Subcutaneous abdominal adipose tissue (tissue), 5 donors: ENCODE results near the gene CBLN4.

Source experiments
- H3K27ac ChIP-seq: one replicate; pipeline ENCODE4 v1.7.0; 2013; ENCODE audit warnings: low read depth, mild to moderate bottlenecking, inconsistent platforms, low read length, moderate library complexity
- H3K27me3 ChIP-seq, 5 donors: one replicate each; pipeline ENCODE4 v1.7.0; 2013; ENCODE audit warnings: low read length in 5 of 5, inconsistent platforms in 1 of 5; ENCODE audit not compliant: control insufficient read depth in 5 of 5, insufficient read depth in 4 of 5
- H3K36me3 ChIP-seq, 5 donors: one replicate each; pipeline ENCODE4 v1.7.0; 2013; ENCODE audit warnings: low read length in 5 of 5; ENCODE audit not compliant: control insufficient read depth in 5 of 5, insufficient read depth in 5 of 5
- H3K4me1 ChIP-seq, 5 donors: one replicate each; pipeline ENCODE4 v1.7.0; 2013; ENCODE audit warnings: low read length in 5 of 5, mild to moderate bottlenecking in 3 of 5, moderate library complexity in 1 of 5; ENCODE audit not compliant: control insufficient read depth in 5 of 5, insufficient read depth in 5 of 5
- H3K4me3 ChIP-seq, 5 donors: one replicate each; pipeline ENCODE4 v1.7.0; 2013; ENCODE audit warnings: low read length in 5 of 5, low read depth in 1 of 5
- H3K9ac ChIP-seq, 5 donors: one replicate each; pipeline ENCODE4 v1.7.0; 2013; ENCODE audit warnings: low read length in 5 of 5, mild to moderate bottlenecking in 4 of 5, moderate library complexity in 3 of 5
- H3K9me3 ChIP-seq, 5 donors: one replicate each; pipeline ENCODE4 v1.7.0; 2013; ENCODE audit warnings: low read length in 5 of 5; ENCODE audit not compliant: control insufficient read depth in 5 of 5
- donor health status: healthy.
- donor health status: healthy.
- donor health status: healthy.
- donor health status: healthy.
- donor health status: healthy.

CBLN4 gene

DNA sequence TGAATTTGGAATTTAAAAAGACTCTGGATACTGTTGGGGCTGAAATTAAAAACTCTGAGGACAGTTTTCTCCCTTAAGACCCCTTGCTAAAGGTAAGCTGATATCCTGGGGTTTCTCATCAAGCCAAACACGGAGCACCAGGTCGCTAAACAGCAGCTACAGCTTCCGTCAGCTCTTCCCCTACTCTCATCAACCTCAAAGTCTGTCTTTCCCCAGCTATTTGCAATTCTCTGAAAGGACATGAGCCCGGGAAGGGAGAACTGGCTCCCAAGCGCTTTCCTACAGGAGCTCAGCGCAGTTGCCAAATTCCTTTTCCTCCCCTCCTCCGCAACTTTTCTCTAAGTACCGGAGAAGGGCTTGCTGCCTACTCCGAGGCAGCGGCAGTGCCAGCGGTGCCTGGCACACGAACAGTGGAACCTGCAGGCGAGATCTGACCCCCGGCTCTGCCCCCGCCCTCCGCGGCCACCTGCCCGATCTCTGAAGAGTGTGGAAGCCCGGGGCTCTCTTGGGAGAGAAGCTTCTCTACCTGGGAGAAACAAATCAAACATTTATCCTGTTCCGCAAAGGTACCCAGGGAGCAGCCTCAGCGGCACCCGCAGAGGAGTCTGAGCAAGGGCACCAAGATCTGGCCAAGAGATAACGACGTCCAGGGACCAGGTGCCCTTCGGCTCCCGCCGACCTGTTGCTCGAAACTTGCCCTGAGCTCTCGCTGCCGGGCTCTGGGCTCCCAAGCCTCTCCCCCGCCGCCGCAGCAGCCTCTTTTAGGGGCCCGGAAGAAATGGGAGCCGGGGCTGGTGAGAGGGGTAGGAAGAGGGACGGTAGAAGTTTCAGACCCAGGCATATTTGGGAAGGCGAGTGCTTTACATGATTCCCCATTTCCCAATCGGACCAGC lies 2.2 kb downstream of the CBLN4 start:
- peaks cover 28 to 47% (median 45%) of the 10 kb centered on the region in 5 donors for H3K27me3 ChIP-seq
- H3K36me3 ChIP-seq = no peaks in the 10 kb centered on the region
- no peaks in the 10 kb centered on the region for H3K9me3 ChIP-seq
- H3K4me1 ChIP-seq = no peaks in the 10 kb centered on the region
- H3K27ac ChIP-seq = no peak overlapping the region
- no peak overlapping the region for H3K4me3 ChIP-seq
- H3K9ac ChIP-seq = no peak overlapping the region

- Histone ChIP-seq H3K36me3 (no peaks in the 10 kb centered on the region), H3K9ac (no peak overlapping the region), H3K27me3 (peaks cover 28 to 47% (median 36%) of the 10 kb centered on the region in 5 donors), H3K4me1 (no peaks in the 10 kb centered on the region), H3K4me3 (no peak overlapping the region), H3K27ac (no peak overlapping the region), H3K9me3 (no peaks in the 10 kb centered on the region)
Measured at GRCh38 chr20:56001890-56002289, 3.4 kb downstream of the CBLN4 start.

GRCh38 chr20:56001106-56001785 lies 4.1 kb downstream of the CBLN4 start:
- no peak overlapping the region for H3K27ac ChIP-seq
- H3K9me3 ChIP-seq = no peaks in the 10 kb centered on the region
- no peak overlapping the region for H3K4me3 ChIP-seq
- no peak overlapping the region for H3K9ac ChIP-seq
- H3K36me3 ChIP-seq = no peaks in the 10 kb centered on the region
- no peaks in the 10 kb centered on the region for H3K4me1 ChIP-seq
- H3K27me3 ChIP-seq = peaks cover 25 to 43% (median 36%) of the 10 kb centered on the region in 5 donors

- no peak overlapping the region for H3K9ac ChIP-seq
- H3K9me3 ChIP-seq = peaks cover 0 to 2% (median 0%) of the 10 kb centered on the region in 5 donors
- H3K27me3 ChIP-seq = no peaks in the 10 kb centered on the region
- H3K27ac ChIP-seq = no peak overlapping the region
- H3K36me3 ChIP-seq = no peaks in the 10 kb centered on the region
- H3K4me1 ChIP-seq = peaks cover 0 to 10% (median 0%) of the 10 kb centered on the region in 5 donors
- no peak overlapping the region for H3K4me3 ChIP-seq
Measured at GRCh38 chr20:55978550-55978949, 26.8 kb downstream of the CBLN4 start.

- no peaks in the 10 kb centered on the region for H3K27me3 ChIP-seq
Measured at GRCh38 chr20:55977690-55978459, 27.4 kb downstream of the CBLN4 start.

DNA sequence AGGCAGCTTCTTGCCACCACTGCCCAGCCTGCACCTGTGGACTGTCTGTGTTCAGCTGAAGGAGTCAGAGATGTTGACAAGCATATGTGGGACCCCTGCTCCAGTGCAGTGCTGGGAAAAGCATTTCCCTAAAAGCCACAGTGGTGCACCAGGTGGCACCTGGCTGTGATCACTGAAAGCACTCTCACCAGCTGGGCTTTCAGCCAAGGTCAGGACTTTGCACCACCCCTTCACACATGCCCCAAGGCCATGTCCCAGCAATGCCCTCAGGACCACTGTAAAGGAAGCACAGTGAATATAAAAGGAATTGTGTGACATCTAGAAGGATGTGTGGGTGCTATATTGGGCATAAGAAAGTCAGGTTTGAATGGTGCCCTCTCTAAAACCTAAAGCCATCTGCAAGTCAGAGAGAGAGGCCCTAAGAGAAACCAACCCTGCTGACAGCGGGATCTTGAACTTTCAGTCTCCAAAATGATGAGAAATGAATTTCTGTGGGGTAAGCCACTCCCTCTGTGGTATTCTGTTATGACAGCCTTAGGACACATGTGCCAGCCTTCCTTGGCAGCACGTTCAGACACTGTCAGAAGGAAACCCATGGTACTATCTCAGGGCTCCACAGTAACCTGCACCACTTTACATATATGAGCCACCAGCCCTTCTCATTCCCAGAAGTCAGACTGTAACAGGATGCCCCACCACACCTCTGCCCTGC lies 30.7 kb downstream of the CBLN4 start:
- no peak overlapping the region for H3K9ac ChIP-seq
- no peak overlapping the region for H3K4me3 ChIP-seq
- no peaks in the 10 kb centered on the region for H3K36me3 ChIP-seq
- no peaks in the 10 kb centered on the region for H3K27me3 ChIP-seq
- no peaks in the 10 kb centered on the region for H3K9me3 ChIP-seq
- H3K4me1 ChIP-seq = peaks cover 0 to 10% (median 0%) of the 10 kb centered on the region in 5 donors
- H3K27ac ChIP-seq = no peak overlapping the region

More at GRCh38 chr20:55977690-55978459, 27.4 kb downstream of the CBLN4 start:
- Histone ChIP-seq H3K27ac (no peak overlapping the region), H3K9ac (no peak overlapping the region), H3K9me3 (peaks cover 0 to 2% (median 0%) of the 10 kb centered on the region in 5 donors), H3K36me3 (no peaks in the 10 kb centered on the region), H3K4me1 (peaks cover 0 to 10% (median 0%) of the 10 kb centered on the region in 5 donors), H3K4me3 (no peak overlapping the region)

GRCh38 chr20:55964790-55965189 lies 40.5 kb downstream of the CBLN4 start:
- Histone ChIP-seq H3K27me3 (no peaks in the 10 kb centered on the region), H3K27ac (no peak overlapping the region), H3K9me3 (no peaks in the 10 kb centered on the region), H3K36me3 (no peaks in the 10 kb centered on the region), H3K4me1 (no peaks in the 10 kb centered on the region), H3K4me3 (no peak overlapping the region), H3K9ac (no peak overlapping the region)

GRCh38 chr20:55961376-55962330 lies 43.7 kb downstream of the CBLN4 start:
- Histone ChIP-seq H3K9ac (no peak overlapping the region), H3K36me3 (no peaks in the 10 kb centered on the region), H3K27me3 (no peaks in the 10 kb centered on the region), H3K9me3 (no peaks in the 10 kb centered on the region), H3K4me3 (no peak overlapping the region), H3K27ac (no peak overlapping the region), H3K4me1 (no peaks in the 10 kb centered on the region)

DNA sequence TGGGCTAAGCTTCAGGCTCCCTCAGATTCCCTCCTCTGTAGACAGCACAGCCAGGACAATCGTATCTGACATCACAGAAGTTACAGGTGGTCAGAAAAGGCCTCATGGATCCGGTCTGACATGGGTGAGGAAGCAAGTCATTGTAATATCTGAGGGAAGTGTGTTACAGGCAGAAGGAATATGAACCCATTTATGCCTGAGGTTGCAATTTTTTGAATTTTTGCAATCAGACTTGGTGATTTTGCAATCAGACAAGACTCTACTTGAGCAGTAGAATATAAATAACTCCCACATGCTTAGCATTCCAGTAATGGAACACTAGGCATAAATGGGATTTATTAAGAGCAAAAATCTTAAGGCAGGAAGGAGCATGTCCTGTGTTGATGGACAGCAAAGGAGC lies 52.1 kb downstream of the CBLN4 start:
- no peak overlapping the region for H3K9ac ChIP-seq
- no peak overlapping the region for H3K4me3 ChIP-seq
- H3K4me1 ChIP-seq = peaks cover 0 to 13% (median 3%) of the 10 kb centered on the region in 5 donors
- H3K36me3 ChIP-seq = no peaks in the 10 kb centered on the region
- no peaks in the 10 kb centered on the region for H3K27me3 ChIP-seq
- peaks cover 0 to 9% (median 5%) of the 10 kb centered on the region in 5 donors for H3K9me3 ChIP-seq
- no peak overlapping the region for H3K27ac ChIP-seq
